ENCODE measurements around the gene NELFE. TPM values are rescaled to one million over a fixed set of nuclear protein-coding genes. Genes with fewer than 3 reads are reported as not detected.

Gene NELFE
- total and polyA plus RNA-seq, 2 of the 13 experiments (the other 11 are each of a cell fraction or from before 2014, with no cell fraction given), result 51.3 to 69.8 TPM

- no peak overlapping the region for H3K27ac ChIP-seq (ENCODE audit: extremely low read length, insufficient read depth, low read length)
- H3K9me3 ChIP-seq (ENCODE audit: low read length), result no peaks in the 10 kb centered on the region
- no peak overlapping the region for H3K4me2 ChIP-seq (ENCODE audit: low read depth, low read length)
- H3K4me1 ChIP-seq (ENCODE audit: insufficient read depth, low read length), result peaks cover 16% of the 10 kb centered on the region
- DNase-seq (ENCODE audit: low spot score) (no peak), ATAC-seq (no peak), FAIRE-seq (no peak)
- no peaks in the 10 kb centered on the region for H4K20me1 ChIP-seq (ENCODE audit: insufficient read depth, low read length)
- no peak overlapping the region for H2AFZ ChIP-seq (ENCODE audit: low read length)
- H3K27me3 ChIP-seq (ENCODE audit: control insufficient read depth in 1 of 2, insufficient read depth in 2 of 2, low read length in 2 of 2), result no peaks in the 10 kb centered on the region; a peak in 1 of 5 replicates
- BruUV-seq (replicated peaks), result no TSS peak
- in situ Hi-C loops (cut with HindIII; ENCODE audit: extremely low pct_ligation_motif_present, low pct_unique_long_range_greater_than_20kb) (no loop called here), intact Hi-C loops (cut with micrococcal nuclease; ENCODE audit: unreplicated experiment) (no loop called here)
- H3K36me3 ChIP-seq (replicated peaks in 1 of 2; ENCODE audit: control insufficient read depth in 1 of 2, insufficient read depth in 2 of 2, low read length in 2 of 2), result peaks cover 52 to 85% of the 10 kb centered on the region in 2 experiments
- H3K9ac ChIP-seq (ENCODE audit: insufficient read depth, low read depth, low read length), result no peak overlapping the region
- WGBS (ENCODE audit: low lambda C conversion rate), result 95% methylated on average over 19 of the region's 19 CpGs
- CTCF ChIA-PET (ENCODE audit: low intra/inter-chr PET ratio, low total read pairs), result no interaction called here
- H3K4me3 ChIP-seq (replicated peaks in 1 of 3; ENCODE audit: insufficient read depth in 1 of 3, low read depth in 2 of 3, low read length in 3 of 3), result no peak overlapping the region
- peaks cover 19% of the 10 kb centered on the region for H3K79me2 ChIP-seq (ENCODE audit: insufficient read depth, low read length)
- POLR2A ChIA-PET, result interaction anchor here (1.0 to 7.7 kb wide), 3 partner anchors 6 to 18 kb away, joined by 4 to 142 read pairs (median 5); partner anchors contain the start of genes CFB and DXO
- TF ChIP-seq PAF1 (CRISPR knock-in tag; IDR thresholded peaks at IDR 0.05), result no peak
- no peak for TF ChIP-seq SMAD9 (CRISPR knock-in tag; IDR thresholded peaks at IDR 0.05)
- TF ChIP-seq HOXA3 (CRISPR knock-in tag; IDR thresholded peaks at IDR 0.05), result no peak
- TF ChIP-seq, protein P1, sequence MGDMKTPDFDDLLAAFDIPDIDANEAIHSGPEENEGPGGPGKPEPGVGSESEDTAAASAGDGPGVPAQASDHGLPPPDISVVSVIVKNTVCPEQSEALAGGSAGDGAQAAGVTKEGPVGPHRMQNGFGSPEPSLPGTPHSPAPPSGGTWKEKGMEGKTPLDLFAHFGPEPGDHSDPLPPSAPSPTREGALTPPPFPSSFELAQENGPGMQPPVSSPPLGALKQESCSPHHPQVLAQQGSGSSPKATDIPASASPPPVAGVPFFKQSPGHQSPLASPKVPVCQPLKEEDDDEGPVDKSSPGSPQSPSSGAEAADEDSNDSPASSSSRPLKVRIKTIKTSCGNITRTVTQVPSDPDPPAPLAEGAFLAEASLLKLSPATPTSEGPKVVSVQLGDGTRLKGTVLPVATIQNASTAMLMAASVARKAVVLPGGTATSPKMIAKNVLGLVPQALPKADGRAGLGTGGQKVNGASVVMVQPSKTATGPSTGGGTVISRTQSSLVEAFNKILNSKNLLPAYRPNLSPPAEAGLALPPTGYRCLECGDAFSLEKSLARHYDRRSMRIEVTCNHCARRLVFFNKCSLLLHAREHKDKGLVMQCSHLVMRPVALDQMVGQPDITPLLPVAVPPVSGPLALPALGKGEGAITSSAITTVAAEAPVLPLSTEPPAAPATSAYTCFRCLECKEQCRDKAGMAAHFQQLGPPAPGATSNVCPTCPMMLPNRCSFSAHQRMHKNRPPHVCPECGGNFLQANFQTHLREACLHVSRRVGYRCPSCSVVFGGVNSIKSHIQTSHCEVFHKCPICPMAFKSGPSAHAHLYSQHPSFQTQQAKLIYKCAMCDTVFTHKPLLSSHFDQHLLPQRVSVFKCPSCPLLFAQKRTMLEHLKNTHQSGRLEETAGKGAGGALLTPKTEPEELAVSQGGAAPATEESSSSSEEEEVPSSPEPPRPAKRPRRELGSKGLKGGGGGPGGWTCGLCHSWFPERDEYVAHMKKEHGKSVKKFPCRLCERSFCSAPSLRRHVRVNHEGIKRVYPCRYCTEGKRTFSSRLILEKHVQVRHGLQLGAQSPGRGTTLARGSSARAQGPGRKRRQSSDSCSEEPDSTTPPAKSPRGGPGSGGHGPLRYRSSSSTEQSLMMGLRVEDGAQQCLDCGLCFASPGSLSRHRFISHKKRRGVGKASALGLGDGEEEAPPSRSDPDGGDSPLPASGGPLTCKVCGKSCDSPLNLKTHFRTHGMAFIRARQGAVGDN (CRISPR knock-in tag; IDR thresholded peaks at IDR 0.05), result 0 out of 2 replicates have a peak, but pooled peaks have one; percentile 17
- no peak for TF ChIP-seq REXO4 (CRISPR knock-in tag; IDR thresholded peaks at IDR 0.05; ENCODE audit: borderline replicate concordance)
- TF ChIP-seq AGO2 (optimal IDR thresholded peaks at IDR 0.05; ENCODE audit: low read depth, low read length), result peak; percentile 40
- no peak for TF ChIP-seq MAFG (CRISPR knock-in tag; IDR thresholded peaks at IDR 0.05)
- TF ChIP-seq KLF15 (CRISPR knock-in tag; IDR thresholded peaks at IDR 0.05; ENCODE audit: borderline replicate concordance), result no peak
- TF ChIP-seq, protein P2, sequence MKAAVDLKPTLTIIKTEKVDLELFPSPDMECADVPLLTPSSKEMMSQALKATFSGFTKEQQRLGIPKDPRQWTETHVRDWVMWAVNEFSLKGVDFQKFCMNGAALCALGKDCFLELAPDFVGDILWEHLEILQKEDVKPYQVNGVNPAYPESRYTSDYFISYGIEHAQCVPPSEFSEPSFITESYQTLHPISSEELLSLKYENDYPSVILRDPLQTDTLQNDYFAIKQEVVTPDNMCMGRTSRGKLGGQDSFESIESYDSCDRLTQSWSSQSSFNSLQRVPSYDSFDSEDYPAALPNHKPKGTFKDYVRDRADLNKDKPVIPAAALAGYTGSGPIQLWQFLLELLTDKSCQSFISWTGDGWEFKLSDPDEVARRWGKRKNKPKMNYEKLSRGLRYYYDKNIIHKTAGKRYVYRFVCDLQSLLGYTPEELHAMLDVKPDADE (CRISPR knock-in tag; IDR thresholded peaks at IDR 0.05), result no peak
- no peak for TF ChIP-seq CBFB (CRISPR knock-in tag; IDR thresholded peaks at IDR 0.05)
- TF ChIP-seq, protein P3, sequence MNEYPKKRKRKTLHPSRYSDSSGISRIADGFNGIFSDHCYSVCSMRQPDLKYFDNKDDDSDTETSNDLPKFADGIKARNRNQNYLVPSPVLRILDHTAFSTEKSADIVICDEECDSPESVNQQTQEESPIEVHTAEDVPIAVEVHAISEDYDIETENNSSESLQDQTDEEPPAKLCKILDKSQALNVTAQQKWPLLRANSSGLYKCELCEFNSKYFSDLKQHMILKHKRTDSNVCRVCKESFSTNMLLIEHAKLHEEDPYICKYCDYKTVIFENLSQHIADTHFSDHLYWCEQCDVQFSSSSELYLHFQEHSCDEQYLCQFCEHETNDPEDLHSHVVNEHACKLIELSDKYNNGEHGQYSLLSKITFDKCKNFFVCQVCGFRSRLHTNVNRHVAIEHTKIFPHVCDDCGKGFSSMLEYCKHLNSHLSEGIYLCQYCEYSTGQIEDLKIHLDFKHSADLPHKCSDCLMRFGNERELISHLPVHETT (CRISPR knock-in tag; conservative IDR thresholded peaks at IDR 0.05), result no peak
- TF ChIP-seq MIER2 (CRISPR knock-in tag; IDR thresholded peaks at IDR 0.05), result no peak
- no peak for TF ChIP-seq ZNF414 (CRISPR knock-in tag; IDR thresholded peaks at IDR 0.05)
- TF ChIP-seq, protein P4, sequence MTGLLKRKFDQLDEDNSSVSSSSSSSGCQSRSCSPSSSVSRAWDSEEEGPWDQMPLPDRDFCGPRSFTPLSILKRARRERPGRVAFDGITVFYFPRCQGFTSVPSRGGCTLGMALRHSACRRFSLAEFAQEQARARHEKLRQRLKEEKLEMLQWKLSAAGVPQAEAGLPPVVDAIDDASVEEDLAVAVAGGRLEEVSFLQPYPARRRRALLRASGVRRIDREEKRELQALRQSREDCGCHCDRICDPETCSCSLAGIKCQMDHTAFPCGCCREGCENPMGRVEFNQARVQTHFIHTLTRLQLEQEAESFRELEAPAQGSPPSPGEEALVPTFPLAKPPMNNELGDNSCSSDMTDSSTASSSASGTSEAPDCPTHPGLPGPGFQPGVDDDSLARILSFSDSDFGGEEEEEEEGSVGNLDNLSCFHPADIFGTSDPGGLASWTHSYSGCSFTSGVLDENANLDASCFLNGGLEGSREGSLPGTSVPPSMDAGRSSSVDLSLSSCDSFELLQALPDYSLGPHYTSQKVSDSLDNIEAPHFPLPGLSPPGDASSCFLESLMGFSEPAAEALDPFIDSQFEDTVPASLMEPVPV (CRISPR knock-in tag; IDR thresholded peaks at IDR 0.05), result no peak
- TF ChIP-seq ZC3H4 (CRISPR knock-in tag; IDR thresholded peaks at IDR 0.05; ENCODE audit: borderline replicate concordance), result no peak
- TF ChIP-seq ZNF746 (CRISPR knock-in tag; IDR thresholded peaks at IDR 0.05), result no peak
- no peak for TF ChIP-seq PTBP1 (IDR thresholded peaks at IDR 0.05; ENCODE audit: low read depth, low read length, poor library complexity, severe bottlenecking)
Measured at GRCh38 chr6:31963921-31964320, 5.2 kb upstream of the NELFE start.
